Erythroblast (primary cell): ENCODE data around the gene PRDM11.

Source experiments
- GATA1 ChIP-seq: IDR thresholded peaks from 2 replicates; pipeline ENCODE4 v1.6.1; 2011; ENCODE audit warnings: low read depth, mild to moderate bottlenecking, control low read depth, low read length, moderate library complexity
- POLR2A ChIP-seq: IDR thresholded peaks from 2 replicates; pipeline ENCODE4 v1.6.1; 2011; ENCODE audit warnings: mild to moderate bottlenecking, low read length

GRCh38 chr11:45174168-45174835 lies 27.9 kb downstream of the PRDM11 start:
- TF ChIP-seq POLR2A = no peak
- TF ChIP-seq GATA1 = no peak
